Psoas muscle (tissue), 8 donors: ENCODE results near the gene KIRREL2. TPM values are rescaled to one million over a fixed set of nuclear protein-coding genes. Genes with fewer than 3 reads are reported as not detected.

Source experiments
- ATAC-seq, 4 donors: fragments of 200-7000 bp; cut with Tn5 transposase; one replicate each; pipeline ENCODE4 v1.9.1; 2020; ENCODE audit warnings: moderate library complexity in 3 of 4, mild to moderate bottlenecking in 2 of 4
- DNase-seq, 2 donors: peaks; one replicate each; pipeline ENCODE4 v3.0.0-alpha.2; 2020
- H3K27ac ChIP-seq: fragments of 200-600 bp; one replicate; pipeline ENCODE4 v1.8.0; 2022
- H3K27me3 ChIP-seq, 3 donors: fragments of 200-600 bp in 1 of 3; one replicate each; pipeline versions ENCODE4 v1.6.1 to v1.8.0; 2013 to 2022; ENCODE audit warnings: low read length in 2 of 3, mild to moderate bottlenecking in 2 of 3, moderate library complexity in 1 of 3; ENCODE audit not compliant: insufficient read depth in 3 of 3
- H3K36me3 ChIP-seq, 2 donors: fragments of 200-600 bp in 1 of 2; one replicate each; pipeline versions ENCODE4 v1.6.1 to v1.8.0; 2013 to 2022; ENCODE audit warnings: low read depth in 1 of 2, mild to moderate bottlenecking in 1 of 2, moderate library complexity in 1 of 2; ENCODE audit not compliant: insufficient read depth in 1 of 2
- H3K4me1 ChIP-seq: fragments of 200-600 bp; one replicate; pipeline ENCODE4 v1.8.0; 2022
- H3K4me3 ChIP-seq: fragments of 200-600 bp; one replicate; pipeline ENCODE4 v1.8.0; 2022; ENCODE audit warnings: mild to moderate bottlenecking
- H3K9me3 ChIP-seq: fragments of 200-600 bp; one replicate; pipeline ENCODE4 v1.8.0; 2022
- WGBS, 3 donors: extraction: QIAGEN DNeasy Blood & Tissue Kit; methylation state at CpG; one replicate each; pipeline versions ENCODE4 v1.1.6 to v1.1.7; 2013; 5-methylcytosine and 5-hydroxymethylcytosine counted together
- intact Hi-C, 2 donors: fragments of 100-400 bp; cut with DNase I; formaldehyde crosslinking; loops; one replicate each; pipeline versions ENCODE4 v1.11.0 to v1.14.2; 2022
- polyA plus RNA-seq, 3 donors: library from polyadenylated mRNA; stranded (reverse); fragments of 200-250 nt; gene quantifications; one replicate each; pipeline ENCODE4 v1.2.3, GENCODE V29; 2013
- total RNA-seq, 4 donors: library from RNA; stranded (reverse); fragmentation: NEBNext Ultra II Directional in 2 of 4; extraction: Animal tissue kit (Norgen Biotek cat#: 25700) in 2 of 4; gene quantifications; one replicate each; pipeline versions ENCODE4 v1.2.1 to v1.2.4, GENCODE V29; 2021 to 2023
- TF ChIP-seq, protein P1 (sequence below): fragments of 200-600 bp; IDR thresholded peaks from one replicate; pipeline ENCODE4 v1.8.0; 2022; ENCODE audit warnings: antibody characterized with exemption
- donor health status: healthy with polysubstance abuse.
- donor health status: DM: no; HTN: no; CAD: no; lungs with moderate emphysema.
- donor health status: Bipolar disorder and iron deficiency.
- donor health status: healthy.
- donor health status: DM: yes; HTN: yes; CAD: no.
- donor health status: DM: no; HTN: no; CAD: no.
- donor health status: DM: no; HTN: no; CAD: no.
- donor health status: DM: yes; HTN: yes; CAD: no.

The KIRREL2 gene
- total and polyA plus RNA-seq, 7 donors: not detected

DNA sequence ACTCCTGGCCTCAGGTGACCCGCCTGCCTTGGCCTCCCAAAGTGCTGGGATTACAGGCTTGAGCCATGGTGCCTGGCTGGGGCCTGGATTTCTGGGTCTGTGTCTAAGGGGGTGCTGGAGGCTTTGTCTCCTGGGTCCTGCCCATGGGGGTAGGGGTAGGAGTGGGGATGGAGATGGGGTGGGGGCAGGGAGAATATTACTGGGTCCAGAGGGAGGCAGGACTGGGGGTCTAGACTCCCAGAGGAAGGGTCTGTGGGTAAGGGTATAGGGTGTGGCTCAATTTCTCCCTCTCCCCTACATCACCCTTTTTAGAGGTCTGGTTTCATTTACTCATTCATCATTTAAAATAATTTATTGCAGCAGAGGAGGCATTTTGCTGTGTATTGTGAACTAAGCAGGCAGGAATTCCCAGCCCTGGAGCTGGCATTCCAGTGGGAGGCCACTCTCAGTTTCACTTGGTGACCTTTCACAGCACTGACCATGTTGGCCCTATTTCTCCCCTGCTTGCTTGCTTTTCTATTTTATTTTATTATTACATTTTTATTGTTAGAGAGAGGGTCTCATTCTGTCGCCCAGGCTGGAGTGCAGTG lies 44.4 kb downstream of the KIRREL2 start:
- Histone ChIP-seq H3K4me1 (peaks cover 7% of the 10 kb centered on the region), H3K27ac (peak overlapping the region; percentile 41), H3K27me3 (peaks cover 0 to 4% (median 2%) of the 10 kb centered on the region in 3 donors), H3K36me3 (peaks cover 0 to under 1% of the 10 kb centered on the region in 2 donors), H3K9me3 (no peaks in the 10 kb centered on the region), H3K4me3 (peak overlapping the region; percentile 81)
- no peak for ATAC-seq
- intact Hi-C loops: no loop called here
- no peak for DNase-seq
- TF ChIP-seq, protein P1, sequence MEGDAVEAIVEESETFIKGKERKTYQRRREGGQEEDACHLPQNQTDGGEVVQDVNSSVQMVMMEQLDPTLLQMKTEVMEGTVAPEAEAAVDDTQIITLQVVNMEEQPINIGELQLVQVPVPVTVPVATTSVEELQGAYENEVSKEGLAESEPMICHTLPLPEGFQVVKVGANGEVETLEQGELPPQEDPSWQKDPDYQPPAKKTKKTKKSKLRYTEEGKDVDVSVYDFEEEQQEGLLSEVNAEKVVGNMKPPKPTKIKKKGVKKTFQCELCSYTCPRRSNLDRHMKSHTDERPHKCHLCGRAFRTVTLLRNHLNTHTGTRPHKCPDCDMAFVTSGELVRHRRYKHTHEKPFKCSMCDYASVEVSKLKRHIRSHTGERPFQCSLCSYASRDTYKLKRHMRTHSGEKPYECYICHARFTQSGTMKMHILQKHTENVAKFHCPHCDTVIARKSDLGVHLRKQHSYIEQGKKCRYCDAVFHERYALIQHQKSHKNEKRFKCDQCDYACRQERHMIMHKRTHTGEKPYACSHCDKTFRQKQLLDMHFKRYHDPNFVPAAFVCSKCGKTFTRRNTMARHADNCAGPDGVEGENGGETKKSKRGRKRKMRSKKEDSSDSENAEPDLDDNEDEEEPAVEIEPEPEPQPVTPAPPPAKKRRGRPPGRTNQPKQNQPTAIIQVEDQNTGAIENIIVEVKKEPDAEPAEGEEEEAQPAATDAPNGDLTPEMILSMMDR: no peak
- 53 to 74% (median 59%) methylated on average over 2 of the region's 2 CpGs for whole genome bisulfite sequencing, 3 donors

GRCh38 chr19:35901854-35902661 lies 45.3 kb downstream of the KIRREL2 start, which contains the start of gene HCST:
Gene HCST (plus strand): TSS chr19:35902529. CDS start chr19:35902594, 65 bp downstream.
- TF ChIP-seq, protein P1: no peak
- DNase-seq (no peak), ATAC-seq (no peak)
- Histone ChIP-seq H3K9me3 (no peaks in the 10 kb centered on the region), H3K27ac (no peak within 1 kb of the TSS), H3K4me3 (peak within 1 kb of the TSS; percentile 30), H3K36me3 (no peaks in the 10 kb centered on the region), H3K4me1 (peaks cover 7% of the 10 kb centered on the region), H3K27me3 (peaks cover 0 to 4% (median 2%) of the 10 kb centered on the region in 3 donors)
- 11 to 20% (median 13%) methylated on average over 6 of the region's 6 CpGs for WGBS, 3 donors
- intact Hi-C loops: no loop called here

DNA sequence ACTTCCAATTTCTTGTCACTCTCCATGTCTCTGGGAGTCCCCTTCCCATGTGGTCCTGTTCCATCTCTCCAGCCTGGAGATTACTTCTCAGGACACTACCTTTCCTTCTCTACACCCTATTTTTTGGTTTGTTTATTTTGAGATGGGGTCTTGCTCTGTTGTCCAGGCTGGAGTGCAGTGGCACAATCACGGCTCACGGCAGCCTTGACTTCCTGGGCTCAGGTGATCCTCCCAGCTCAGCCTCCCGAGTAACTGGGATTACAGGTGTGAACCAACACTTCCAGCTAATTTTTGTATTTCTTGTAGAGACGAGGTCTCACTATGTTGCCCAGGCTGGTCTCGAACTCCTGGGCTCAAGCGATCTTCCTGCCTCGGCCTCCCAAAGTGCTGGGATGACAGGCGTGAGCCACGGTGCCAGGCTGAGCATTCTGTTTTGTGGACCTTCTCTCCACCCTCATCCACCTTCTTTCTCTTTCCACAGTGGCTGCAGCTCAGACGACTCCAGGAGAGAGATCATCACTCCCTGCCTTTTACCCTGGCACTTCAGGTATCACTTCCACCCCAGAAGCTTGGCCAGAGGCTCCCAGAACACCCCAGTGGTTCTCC lies 46.3 kb downstream of the KIRREL2 start:
- H3K27ac ChIP-seq: no peak overlapping the region
- H3K27me3 ChIP-seq: peaks cover 0 to 4% (median 2%) of the 10 kb centered on the region in 3 donors
- peak overlapping the region; percentile 30 for H3K4me3 ChIP-seq
- no peaks in the 10 kb centered on the region for H3K9me3 ChIP-seq
- intact Hi-C loops: no loop called here
- DNase-seq: no peak
- peaks cover 7% of the 10 kb centered on the region for H3K4me1 ChIP-seq
- ATAC-seq: no peak
- WGBS, 3 donors: 68 to 71% (median 70%) methylated on average over 10 of the region's 10 CpGs
- H3K36me3 ChIP-seq: no peaks in the 10 kb centered on the region
- TF ChIP-seq, protein P1: no peak

- Histone ChIP-seq H3K27me3 (peaks cover 0 to 2% (median under 1%) of the 10 kb centered on the region in 3 donors), H3K27ac (no peak overlapping the region), H3K36me3 (no peaks in the 10 kb centered on the region), H3K9me3 (no peaks in the 10 kb centered on the region), H3K4me3 (peak overlapping the region; percentile 30), H3K4me1 (peaks cover 1% of the 10 kb centered on the region)
- TF ChIP-seq, protein P1: no peak
- ATAC-seq (peak in 1 of 4 donors; percentile 29), DNase-seq (peak; percentile 69 to 85)
- intact Hi-C loops: no loop called here
- WGBS, 3 donors: 2 to 4% (median 4%) methylated on average over 19 to 24 of the region's 24 CpGs
Observed at GRCh38 chr19:35903550-35904179, 47.0 kb downstream of the KIRREL2 start.
